ENCODE data around the gene IQCE.

- TF ChIP-seq CTCF (IDR thresholded peaks at IDR 0.05) = no peak
- no peak for TF ChIP-seq POLR2A (IDR thresholded peaks at IDR 0.05)
These were observed 7.6 kb downstream of the IQCE start for GRCh38 chr7:2566348-2566889.
